PFSK-1 (cell line): ENCODE data around the gene KCNMA1.

Experiments
- POLR2AphosphoS5 ChIP-seq: IDR thresholded peaks from 2 replicates; pipeline ENCODE4 v1.6.1; 2012; ENCODE audit warnings: low read depth, mild to moderate bottlenecking, control low read depth, low read length, moderate library complexity
- SIN3A ChIP-seq: IDR thresholded peaks from 2 replicates; pipeline ENCODE4 v1.6.1; 2012; ENCODE audit warnings: mild to moderate bottlenecking, low read length, moderate library complexity, borderline replicate concordance; ENCODE audit not compliant: insufficient read depth
- TAF1 ChIP-seq: IDR thresholded peaks from 2 replicates; pipeline ENCODE4 v1.6.1; 2012; ENCODE audit warnings: low read length, control low read depth, borderline replicate concordance; ENCODE audit not compliant: insufficient read depth

DNA sequence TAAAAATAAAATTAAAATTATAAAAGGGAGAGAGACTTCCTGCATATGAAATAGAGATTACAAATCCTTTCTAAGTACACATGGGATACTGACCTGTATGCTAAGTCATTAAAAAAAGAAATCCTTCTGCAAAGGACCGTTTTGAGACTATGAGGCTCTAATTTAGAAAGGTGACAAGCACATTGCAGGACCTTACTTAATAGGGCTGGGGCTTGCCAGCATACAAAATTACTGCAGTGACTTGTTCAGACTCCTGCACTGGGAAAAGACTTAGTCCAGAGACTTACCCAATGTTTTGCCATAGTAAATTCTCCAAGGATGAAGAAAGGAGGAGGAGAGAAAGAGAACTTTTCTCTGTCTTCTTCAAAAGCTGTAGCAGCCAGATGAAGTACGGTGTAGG, 193.6 kb downstream of the KCNMA1 start:
- TF ChIP-seq POLR2AphosphoS5 (no peak), SIN3A (no peak), TAF1 (no peak)
